GM19351 (cell line): ENCODE results near the gene FANCC.
"Not testable (repeated sequence)": the region's sequence is repeated elsewhere in the genome, so short reads cannot be mapped to it uniquely, and the experiment has no call there.

ENCODE experiments used
- ATAC-seq: cut with Tn5 transposase; IDR thresholded peaks from one replicate; pipeline ENCODE4 v1.9.1; 2021; ENCODE audit warnings: mild to moderate bottlenecking, moderate library complexity; ENCODE audit not compliant: unreplicated experiment

FANCC gene

GRCh38 chr9:95284162-95285080 lies 33.1 kb downstream of the FANCC start:
- no peak for ATAC-seq

- ATAC-seq: no peak
These were observed 33.8 kb downstream of the FANCC start for GRCh38 chr9:95283673-95284072.

GRCh38 chr9:95282332-95282731 lies 35.2 kb downstream of the FANCC start:
- ATAC-seq: no peak

GRCh38 chr9:95280745-95281144 lies 36.8 kb downstream of the FANCC start:
- ATAC-seq: no peak

GRCh38 chr9:95277509-95277908 lies 40.0 kb downstream of the FANCC start:
- ATAC-seq: no peak

- no peak for ATAC-seq
These were observed 41.0 kb downstream of the FANCC start for GRCh38 chr9:95276395-95276954.

GRCh38 chr9:95274160-95274559 lies 43.3 kb downstream of the FANCC start:
- not testable (repeated sequence) for ATAC-seq

GRCh38 chr9:95273369-95274022 lies 44.0 kb downstream of the FANCC start:
- no peak for ATAC-seq

GRCh38 chr9:95272830-95273229 lies 44.7 kb downstream of the FANCC start:
- no peak for ATAC-seq

- no peak for ATAC-seq
These were observed 46.7 kb downstream of the FANCC start for GRCh38 chr9:95270790-95271189.

- ATAC-seq: not testable (repeated sequence)
These were observed 47.4 kb downstream of the FANCC start for GRCh38 chr9:95269803-95270773.

- no peak for ATAC-seq
These were observed 48.8 kb downstream of the FANCC start for GRCh38 chr9:95268681-95269080.

GRCh38 chr9:95266649-95267048 lies 50.9 kb downstream of the FANCC start:
- ATAC-seq: peak; percentile 77

- ATAC-seq: no peak
These were observed 51.5 kb downstream of the FANCC start for GRCh38 chr9:95265960-95266359.

GRCh38 chr9:95264954-95265615 lies 52.4 kb downstream of the FANCC start:
- no peak for ATAC-seq

GRCh38 chr9:95261890-95262289 lies 55.6 kb downstream of the FANCC start:
- no peak for ATAC-seq

GRCh38 chr9:95250462-95251221 lies 66.9 kb downstream of the FANCC start:
- no peak for ATAC-seq

- ATAC-seq: no peak
These were observed 67.5 kb downstream of the FANCC start for GRCh38 chr9:95249986-95250385.

GRCh38 chr9:95246547-95246946 lies 71.0 kb downstream of the FANCC start:
- ATAC-seq: no peak
